Testis (tissue), 2 donors: ENCODE measurements around the gene TEX28.
"Not testable (repeated sequence)": the region's sequence is repeated elsewhere in the genome, so short reads cannot be mapped to it uniquely, and the experiment has no call there.

Experiments
- CTCF ChIP-seq, 3 experiments: fragments of 450-650 bp in 2 of 3; fragments of 200-600 bp in 1 of 3; sonication (generic) in 1 of 3; IDR thresholded peaks; one replicate each; pipeline ENCODE4 v1.5.1; 2016 to 2019; ENCODE audit warnings: antibody characterized with exemption in 3 of 3, mild to moderate bottlenecking in 2 of 3, moderate library complexity in 1 of 3
- POLR2A ChIP-seq: fragments of 450-650 bp; IDR thresholded peaks from one replicate; pipeline ENCODE4 v1.6.1; 2017; ENCODE audit warnings: antibody characterized with exemption, mild to moderate bottlenecking, moderate library complexity

GRCh38 chrX:154263072-154263471 is 31.9 kb downstream of the TEX28 start:
- not testable (repeated sequence) for TF ChIP-seq POLR2A; CTCF (IDR thresholded peaks at IDR 0.05)
